ENCODE results near the gene TSPAN1.
"Not testable (repeated sequence)": the region's sequence is repeated elsewhere in the genome, so short reads cannot be mapped to it uniquely, and the experiment has no call there.

DNA sequence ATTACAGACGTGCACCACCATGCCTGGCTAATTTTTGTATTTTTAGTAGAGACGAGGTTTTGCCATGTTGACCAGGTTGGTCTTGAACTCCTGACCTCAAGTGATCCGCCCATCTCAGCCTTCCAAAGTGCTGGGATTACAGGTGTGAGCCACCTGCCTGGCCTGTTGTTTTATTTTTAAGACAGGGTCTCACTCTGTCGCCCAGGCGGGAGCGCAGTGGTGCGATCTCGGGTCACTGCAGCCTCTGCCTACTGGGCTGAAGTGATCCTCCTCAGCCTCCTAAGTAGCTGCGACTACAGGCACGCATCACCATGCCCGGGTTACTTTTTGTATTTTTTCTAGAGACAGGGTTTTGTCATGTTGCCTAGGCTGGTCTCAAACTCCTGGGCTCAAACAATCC, 48.2 kb downstream of the TSPAN1 start:
- TF ChIP-seq POLR2AphosphoS5 (IDR thresholded peaks at IDR 0.05; ENCODE audit: insufficient read depth in 1 of 2, low read depth in 1 of 2); POLR2A (IDR thresholded peaks at IDR 0.05); CTCF (IDR thresholded peaks at IDR 0.05): not testable (repeated sequence)

Data from vagina (tissue), 2 donors.